ENCODE data around the gene POLR3GL.
"Not testable (repeated sequence)": the region's sequence is repeated elsewhere in the genome, so short reads cannot be mapped to it uniquely, and the experiment has no call there.

The POLR3GL gene

DNA sequence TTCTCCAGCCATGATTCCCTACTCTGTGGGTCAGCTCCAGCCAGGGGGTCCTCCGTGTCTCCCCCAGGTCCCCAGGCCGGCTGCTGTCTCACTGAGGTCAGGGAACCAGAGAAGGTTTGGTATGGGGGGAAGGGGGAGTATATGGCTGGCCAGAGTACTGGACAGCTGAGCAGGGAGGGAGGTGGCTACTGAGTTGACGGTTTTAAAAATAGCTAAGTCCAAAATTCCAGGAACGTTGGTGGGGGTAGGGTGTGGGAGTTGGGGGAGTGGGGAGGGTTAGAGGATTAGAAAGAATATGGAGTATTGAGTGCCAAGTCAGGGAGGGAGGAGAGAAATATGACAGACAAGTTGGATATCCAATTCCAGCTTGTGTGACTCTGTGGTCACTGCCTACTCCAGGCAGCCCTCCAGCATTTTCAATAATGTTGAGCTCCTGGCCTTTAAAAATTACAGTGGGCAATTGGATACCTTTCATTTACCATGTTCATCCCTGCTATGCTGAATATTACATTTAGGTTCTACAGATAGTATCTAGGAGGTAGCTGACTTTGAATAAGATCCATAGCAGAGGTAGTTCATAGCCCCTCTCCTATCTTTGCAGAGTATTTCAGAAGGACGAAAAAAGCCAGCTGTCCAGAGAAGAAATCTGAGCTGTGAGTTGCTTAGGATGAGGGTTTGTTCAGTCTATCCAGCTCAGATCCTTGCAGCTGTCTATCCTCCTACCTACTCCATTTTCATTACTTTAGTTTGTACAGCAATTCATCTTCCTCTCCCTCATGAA is 57.3 kb downstream of the POLR3GL start, which contains the start of gene HJV:
Gene HJV (minus strand): TSS at position 114 of the 781 bp plus-strand sequence. CDS start 1,504 bp downstream, outside the sequence.
- no peak for DNase-seq

DNA sequence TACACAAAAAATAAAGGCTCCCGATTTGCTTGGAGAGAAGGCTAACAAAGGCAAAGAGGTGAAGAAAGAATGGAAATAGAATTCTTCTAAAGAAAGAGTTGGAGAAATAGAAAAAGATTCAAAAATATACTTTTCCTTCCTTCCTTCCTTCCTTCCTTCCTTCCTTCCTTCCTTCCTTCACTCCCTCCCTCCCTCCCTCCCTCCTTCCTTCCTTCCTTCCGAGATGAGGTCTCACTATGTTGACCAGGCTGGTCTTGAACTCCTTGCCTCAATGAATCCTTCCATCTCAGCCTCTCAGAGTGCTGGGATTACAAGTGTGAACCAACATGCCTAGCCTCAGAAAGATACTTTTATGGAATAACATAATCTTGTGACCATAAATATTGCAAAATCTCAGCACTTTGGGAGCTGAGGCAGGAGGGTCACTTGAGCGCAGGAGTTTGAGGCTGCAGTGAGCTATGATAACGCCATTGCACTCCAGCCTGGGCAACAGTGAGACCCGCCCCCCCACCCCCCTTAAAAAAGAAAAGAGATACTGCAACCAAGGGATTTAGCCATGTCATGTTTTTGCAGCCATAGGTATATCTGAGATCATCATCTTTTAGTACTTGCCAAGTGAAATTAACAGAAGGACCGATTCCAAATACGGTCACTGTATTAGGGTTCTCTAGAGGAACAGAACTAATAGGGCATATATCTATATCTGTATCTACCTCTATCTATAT is 58.1 kb downstream of the POLR3GL start:
- no peak for DNase-seq

- DNase-seq, result not testable (repeated sequence)
Measured at GRCh38 chr1:146025787-146026495, 61.5 kb downstream of the POLR3GL start.

GRCh38 chr1:146026650-146027049 is 62.2 kb downstream of the POLR3GL start:
- DNase-seq, result not testable (repeated sequence)

All from NCI-H774 (cell line).